PC-9 (cell line): ENCODE measurements around the gene ANO2. TPM values are rescaled to one million over a fixed set of nuclear protein-coding genes. Genes with fewer than 3 reads are reported as not detected.

ENCODE experiments used
- BruUV-seq: library from RNA; stranded (reverse); fragments of 400-500 nt; replicated peaks from 2 replicates; lab custom pipeline; 2021; lab: Mats Ljungman, UMichigan
- CTCF ChIA-PET: fragments of 300-600 bp; sonication (Branson Sonifier 250); formaldehyde crosslinking; loops from one replicate; lab custom pipeline; 2022; ENCODE audit warnings: antibody characterized with exemption; lab: Charles Lee
- POLR2A ChIA-PET: fragments of 300-600 bp; sonication (Branson Sonifier 250); formaldehyde crosslinking; loops from one replicate; lab custom pipeline; 2022; ENCODE audit warnings: antibody characterized with exemption; ENCODE audit not compliant: unreplicated experiment; lab: Charles Lee
- DNase-seq, 2 experiments: peaks; one replicate each; pipeline versions ENCODE4 v3.0.0 to v3.0.0-alpha.2; 2015 to 2022; ENCODE audit warnings: mixed read lengths in 1 of 2
- H2AFZ ChIP-seq: fragments of 200-600 bp; sonication (generic); 2 replicates; pipeline ENCODE4 v1.8.1; 2017; ENCODE audit warnings: antibody characterized with exemption
- H3F3A ChIP-seq: fragments of 200-600 bp; sonication (generic); 2 replicates; pipeline ENCODE4 v1.8.1; 2017; ENCODE audit warnings: antibody characterized with exemption, mild to moderate bottlenecking, low read depth; ENCODE audit not compliant: insufficient read depth
- H3K27ac ChIP-seq: fragments of 200-600 bp; sonication (generic); 2 replicates; pipeline ENCODE4 v1.6.1; 2016; ENCODE audit warnings: mixed run types
- H3K27me3 ChIP-seq: fragments of 200-600 bp; sonication (generic); 2 replicates; pipeline ENCODE4 v1.6.1; 2016; ENCODE audit warnings: low read depth, mixed run types; ENCODE audit not compliant: insufficient read depth
- H3K36me3 ChIP-seq: fragments of 200-600 bp; sonication (generic); 2 replicates; pipeline ENCODE4 v1.6.1; 2016; ENCODE audit warnings: low read depth, mixed run types
- H3K4me1 ChIP-seq: fragments of 200-600 bp; sonication (generic); replicated peaks from 2 replicates; pipeline ENCODE4 v1.6.1; 2016; ENCODE audit warnings: mixed run types; ENCODE audit not compliant: insufficient read depth
- H3K4me2 ChIP-seq: fragments of 200-600 bp; sonication (generic); 2 replicates; pipeline ENCODE4 v1.6.1; 2017; ENCODE audit warnings: mixed run types
- H3K4me3 ChIP-seq: fragments of 200-600 bp; sonication (generic); 2 replicates; pipeline ENCODE4 v1.6.1; 2016; ENCODE audit warnings: mixed run types
- H3K79me2 ChIP-seq: fragments of 200-600 bp; sonication (generic); 2 replicates; pipeline ENCODE4 v1.6.1; 2017; ENCODE audit warnings: low read depth, mixed run types
- H3K9me2 ChIP-seq: fragments of 200-600 bp; sonication (generic); 2 replicates; pipeline ENCODE4 v1.8.1; 2017; ENCODE audit warnings: mild to moderate bottlenecking; ENCODE audit not compliant: insufficient read depth
- H3K9me3 ChIP-seq: fragments of 200-600 bp; sonication (generic); 2 replicates; pipeline ENCODE4 v1.8.1; 2016; ENCODE audit warnings: low read depth; ENCODE audit not compliant: insufficient read depth
- H4K20me1 ChIP-seq: fragments of 200-600 bp; sonication (generic); 2 replicates; pipeline ENCODE4 v1.8.1; 2017; ENCODE audit not compliant: insufficient read depth
- CTCF ChIP-seq: fragments of 200-600 bp; sonication (generic); conservative IDR thresholded peaks from 2 replicates; pipeline ENCODE4 v1.6.1; 2017; ENCODE audit warnings: mixed run types, antibody characterized with exemption, mild to moderate bottlenecking, moderate library complexity
- EZH2 ChIP-seq: fragments of 200-600 bp; sonication (generic); IDR thresholded peaks from 2 replicates; pipeline ENCODE4 v1.8.0; 2017; ENCODE audit warnings: antibody characterized with exemption, low read depth
- intact Hi-C: fragments of 100-400 bp; cut with micrococcal nuclease; formaldehyde crosslinking; loops from one replicate; pipeline ENCODE4 v1.10.0; 2022; ENCODE audit not compliant: unreplicated experiment
- total RNA-seq: library from RNA; stranded (reverse); gene quantifications from 2 replicates; pipeline ENCODE4 v1.2.3, GENCODE V29; 2021

The ANO2 gene
- total RNA-seq, 1 experiment from 2014 or later, result not detected

GRCh38 chr12:5615760-5616159 is 329.3 kb downstream of the ANO2 start:
- Histone ChIP-seq H3K4me3 (no peak overlapping the region), H3K9me2 (no peaks in the 10 kb centered on the region), H3K4me1 (no peaks in the 10 kb centered on the region), H3K36me3 (no peaks in the 10 kb centered on the region), H3K27ac (no peak overlapping the region), H2AFZ (no peak overlapping the region), H3K27me3 (peaks cover 44% of the 10 kb centered on the region; the same call in 1 of the 2 replicates), H4K20me1 (no peaks in the 10 kb centered on the region), H3K79me2 (no peaks in the 10 kb centered on the region), H3K4me2 (no peak overlapping the region), H3K9me3 (no peaks in the 10 kb centered on the region), H3F3A (no peaks in the 10 kb centered on the region)
- ChIA-PET POLR2A (no interaction called here), CTCF (no interaction called here)
- no peak for DNase-seq
- no TSS peak for BruUV-seq
- intact Hi-C loops, result no loop called here
- no peak for TF ChIP-seq CTCF
- TF ChIP-seq EZH2, result no peak

GRCh38 chr12:5614256-5614655 is 330.8 kb downstream of the ANO2 start:
- CTCF ChIA-PET, result no interaction called here
- TF ChIP-seq EZH2 (no peak), CTCF (no peak)
- H3F3A ChIP-seq, result no peaks in the 10 kb centered on the region

GRCh38 chr12:5612556-5613410 is 332.3 kb downstream of the ANO2 start:
- no peaks in the 10 kb centered on the region for H4K20me1 ChIP-seq
- no TSS peak for BruUV-seq
- H3K4me3 ChIP-seq, result no peak overlapping the region
- H3K79me2 ChIP-seq, result no peaks in the 10 kb centered on the region
- ChIA-PET CTCF (no interaction called here), POLR2A (no interaction called here)
- H2AFZ ChIP-seq, result no peak overlapping the region
- H3K27me3 ChIP-seq, result peaks cover 25% of the 10 kb centered on the region; the same call in 1 of the 2 replicates
- intact Hi-C loops, result no loop called here
- TF ChIP-seq CTCF, result no peak
- TF ChIP-seq EZH2, result no peak
- H3F3A ChIP-seq, result no peaks in the 10 kb centered on the region
- no peaks in the 10 kb centered on the region for H3K9me2 ChIP-seq
- H3K4me1 ChIP-seq, result no peaks in the 10 kb centered on the region
- no peaks in the 10 kb centered on the region for H3K9me3 ChIP-seq
- H3K4me2 ChIP-seq, result no peak overlapping the region
- DNase-seq, result no peak
- no peak overlapping the region for H3K27ac ChIP-seq
- H3K36me3 ChIP-seq, result no peaks in the 10 kb centered on the region

More at GRCh38 chr12:5614256-5614655, 330.8 kb downstream of the ANO2 start:
- H3K9me3 ChIP-seq, result no peaks in the 10 kb centered on the region
- no peak overlapping the region for H3K4me2 ChIP-seq
- no peaks in the 10 kb centered on the region for H3K36me3 ChIP-seq
- H3K9me2 ChIP-seq, result no peaks in the 10 kb centered on the region
- POLR2A ChIA-PET, result no interaction called here
- no peak for DNase-seq
- peaks cover 29% of the 10 kb centered on the region; the same call in 1 of the 2 replicates for H3K27me3 ChIP-seq
- intact Hi-C loops, result no loop called here
- no peaks in the 10 kb centered on the region for H3K4me1 ChIP-seq
- H4K20me1 ChIP-seq, result no peaks in the 10 kb centered on the region
- no peaks in the 10 kb centered on the region for H3K79me2 ChIP-seq
- no peak overlapping the region for H3K27ac ChIP-seq
- no peak overlapping the region for H2AFZ ChIP-seq
- no peak overlapping the region for H3K4me3 ChIP-seq
- no TSS peak for BruUV-seq
